RWPE1 (cell line): ENCODE data around the gene CDH12.

ENCODE experiments used
- CTCF ChIA-PET: fragments of 350-600 bp; sonication (Branson Sonifier 250); formaldehyde crosslinking; extraction: SDS; loops from one replicate; lab custom pipeline; 2021; lab: Yijun Ruan, JAX
- POLR2A ChIA-PET: fragments of 400-600 bp; formaldehyde crosslinking; extraction: SDS; loops from one replicate; lab custom pipeline; 2020; ENCODE audit warnings: antibody characterized with exemption; ENCODE audit not compliant: low non-redundant PET; lab: Yijun Ruan, JAX
- DNase-seq: peaks from one replicate; pipeline ENCODE4 v3.0.0; 2012; ENCODE audit warnings: low spot score
- H3K27ac ChIP-seq: fragments of 450-650 bp; 2 replicates; pipeline ENCODE4 v1.5.1; 2017
- TF ChIP-seq, protein P1 (sequence below): fragments of 450-650 bp; conservative IDR thresholded peaks from 2 replicates; pipeline ENCODE4 v1.5.1; 2017; ENCODE audit warnings: low read depth, mild to moderate bottlenecking

Gene CDH12

DNA sequence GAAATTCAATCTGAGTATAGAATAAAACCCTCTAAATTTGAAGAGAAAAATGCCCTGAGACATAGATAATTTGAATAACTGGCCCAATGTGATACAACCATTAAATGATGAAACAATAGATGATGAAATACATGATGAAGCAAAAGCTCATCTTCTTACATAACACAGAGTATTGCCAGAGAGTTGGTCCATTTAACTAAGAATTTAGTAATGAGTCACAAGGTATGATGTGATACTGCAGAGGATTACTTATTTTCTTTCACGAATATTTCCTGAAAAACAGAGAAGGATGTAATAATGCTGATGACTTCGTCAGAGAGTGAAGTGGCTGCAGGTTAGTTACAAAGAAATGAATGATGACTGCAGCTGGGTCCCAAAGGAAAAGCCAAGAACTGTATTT is 379.3 kb downstream of the CDH12 start:
- DNase-seq = peak; percentile 14
- CTCF ChIA-PET = no interaction called here
- H3K27ac ChIP-seq = no peak overlapping the region
- POLR2A ChIA-PET = no interaction called here
- TF ChIP-seq, protein P1, sequence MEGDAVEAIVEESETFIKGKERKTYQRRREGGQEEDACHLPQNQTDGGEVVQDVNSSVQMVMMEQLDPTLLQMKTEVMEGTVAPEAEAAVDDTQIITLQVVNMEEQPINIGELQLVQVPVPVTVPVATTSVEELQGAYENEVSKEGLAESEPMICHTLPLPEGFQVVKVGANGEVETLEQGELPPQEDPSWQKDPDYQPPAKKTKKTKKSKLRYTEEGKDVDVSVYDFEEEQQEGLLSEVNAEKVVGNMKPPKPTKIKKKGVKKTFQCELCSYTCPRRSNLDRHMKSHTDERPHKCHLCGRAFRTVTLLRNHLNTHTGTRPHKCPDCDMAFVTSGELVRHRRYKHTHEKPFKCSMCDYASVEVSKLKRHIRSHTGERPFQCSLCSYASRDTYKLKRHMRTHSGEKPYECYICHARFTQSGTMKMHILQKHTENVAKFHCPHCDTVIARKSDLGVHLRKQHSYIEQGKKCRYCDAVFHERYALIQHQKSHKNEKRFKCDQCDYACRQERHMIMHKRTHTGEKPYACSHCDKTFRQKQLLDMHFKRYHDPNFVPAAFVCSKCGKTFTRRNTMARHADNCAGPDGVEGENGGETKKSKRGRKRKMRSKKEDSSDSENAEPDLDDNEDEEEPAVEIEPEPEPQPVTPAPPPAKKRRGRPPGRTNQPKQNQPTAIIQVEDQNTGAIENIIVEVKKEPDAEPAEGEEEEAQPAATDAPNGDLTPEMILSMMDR = no peak

DNA sequence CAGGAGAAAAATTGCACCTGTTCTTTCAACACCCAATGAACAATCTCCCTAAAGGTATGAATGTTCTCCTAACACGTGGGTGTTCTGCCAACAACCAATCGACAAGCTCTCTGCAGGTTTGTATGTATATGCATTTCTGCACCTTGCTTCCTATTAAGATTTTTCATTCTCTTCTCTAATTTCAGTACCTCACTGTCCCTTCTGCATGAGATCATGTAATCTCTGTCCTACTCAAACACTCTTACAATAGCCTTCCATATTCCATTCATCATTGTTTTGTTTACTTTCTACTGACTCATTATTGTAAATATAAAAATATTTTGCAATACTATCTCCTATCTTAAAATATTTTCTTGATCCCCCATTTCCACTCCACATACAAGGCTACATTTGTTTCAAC is 382.0 kb downstream of the CDH12 start:
- no peak for DNase-seq
- TF ChIP-seq, protein P1 = no peak
- POLR2A ChIA-PET = interaction anchor here (0.6 kb wide), 1 partner anchor 21 kb away, joined by 3 read pairs; no protein-coding TSS in a partner anchor
- CTCF ChIA-PET = no interaction called here
- no peak overlapping the region for H3K27ac ChIP-seq

DNA sequence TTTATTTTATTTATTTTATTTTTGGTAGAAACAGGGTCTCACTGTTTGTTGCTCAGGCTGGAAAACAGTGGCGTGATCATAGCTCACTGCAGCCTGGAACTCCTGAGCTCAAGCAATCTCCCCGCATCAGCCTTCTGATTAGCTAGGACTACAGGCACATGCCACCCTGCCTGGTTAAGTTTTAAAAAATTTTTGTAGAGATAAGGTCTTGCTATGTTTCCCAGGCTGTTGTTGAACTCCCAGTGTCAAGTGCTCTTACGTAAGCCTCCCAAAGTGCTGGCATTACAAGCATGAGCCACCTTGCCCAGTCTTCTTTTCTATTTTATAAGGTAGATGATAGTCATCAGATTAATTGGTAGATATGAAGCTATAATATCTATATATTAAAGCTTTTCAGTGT is 382.7 kb downstream of the CDH12 start:
- no peak overlapping the region for H3K27ac ChIP-seq
- ChIA-PET POLR2A (no interaction called here), CTCF (no interaction called here)
- DNase-seq = no peak
- TF ChIP-seq, protein P1 = no peak

DNA sequence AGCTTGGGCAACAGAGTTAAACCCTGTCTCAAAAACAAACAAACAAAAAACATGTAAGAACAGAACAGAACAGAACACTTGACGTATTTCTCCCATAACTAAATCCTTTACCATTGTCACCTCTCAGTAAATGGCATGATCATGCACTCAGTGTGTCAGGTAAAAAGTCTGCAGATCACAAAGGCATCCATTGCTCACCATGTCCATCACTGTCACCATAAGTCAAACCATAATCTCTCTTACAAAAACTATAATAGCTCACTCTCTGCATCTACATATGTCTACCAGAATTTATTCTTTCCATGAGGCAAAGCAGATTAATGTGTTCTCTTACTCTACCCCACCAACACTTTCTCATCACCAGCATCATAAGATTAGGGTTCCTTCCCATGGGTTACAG is 387.5 kb downstream of the CDH12 start:
- no peak overlapping the region for H3K27ac ChIP-seq
- TF ChIP-seq, protein P1 = no peak
- ChIA-PET POLR2A (no interaction called here), CTCF (interaction anchor here (0.6 kb wide), 1 partner anchor 29 kb away, joined by 3 read pairs; no protein-coding TSS in a partner anchor)
- no peak for DNase-seq

DNA sequence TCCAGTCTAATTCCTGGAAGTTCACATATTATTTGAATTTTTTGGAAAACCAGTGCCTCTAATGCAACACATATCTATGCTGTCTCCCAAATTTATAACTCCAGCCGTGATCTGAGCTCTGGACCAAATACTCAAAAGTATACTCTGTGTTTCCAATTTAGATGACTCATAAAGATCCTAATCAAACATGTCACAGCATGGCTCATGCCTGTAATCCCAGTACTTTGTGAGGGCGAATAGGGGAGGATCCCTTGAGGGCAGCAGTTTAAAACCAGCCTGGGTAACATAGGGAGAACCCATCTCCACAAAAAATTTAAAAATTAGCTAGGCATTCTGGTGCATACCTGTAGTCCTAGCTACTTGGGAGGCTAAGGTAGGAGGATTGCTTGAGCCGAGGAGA is 388.0 kb downstream of the CDH12 start:
- H3K27ac ChIP-seq = no peak overlapping the region
- DNase-seq = peak; percentile 32
- ChIA-PET CTCF (interaction anchor here (0.6 kb wide), 1 partner anchor 29 kb away, joined by 3 read pairs; no protein-coding TSS in a partner anchor), POLR2A (no interaction called here)
- TF ChIP-seq, protein P1 = no peak

DNA sequence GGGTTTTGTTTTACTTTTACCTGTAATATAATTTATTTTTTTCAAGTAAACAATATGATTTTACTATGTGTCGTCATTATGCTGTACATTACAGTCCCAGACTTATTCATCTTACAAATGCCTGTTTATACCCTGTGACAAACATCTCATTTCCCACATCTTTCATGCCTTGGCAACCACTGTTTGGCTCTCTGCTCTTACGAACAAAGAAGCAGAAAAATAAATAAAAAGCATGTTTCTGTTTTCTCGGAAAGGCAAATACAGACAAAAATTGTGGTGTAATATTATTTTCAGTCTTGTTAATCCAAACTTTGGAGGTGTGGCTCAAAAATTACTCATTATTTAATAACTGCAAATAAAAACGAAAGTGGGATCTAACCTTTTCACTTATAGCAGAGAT is 393.0 kb downstream of the CDH12 start:
- CTCF ChIA-PET = no interaction called here
- TF ChIP-seq, protein P1 = no peak
- POLR2A ChIA-PET = no interaction called here
- H3K27ac ChIP-seq = no peak overlapping the region
- no peak for DNase-seq

DNA sequence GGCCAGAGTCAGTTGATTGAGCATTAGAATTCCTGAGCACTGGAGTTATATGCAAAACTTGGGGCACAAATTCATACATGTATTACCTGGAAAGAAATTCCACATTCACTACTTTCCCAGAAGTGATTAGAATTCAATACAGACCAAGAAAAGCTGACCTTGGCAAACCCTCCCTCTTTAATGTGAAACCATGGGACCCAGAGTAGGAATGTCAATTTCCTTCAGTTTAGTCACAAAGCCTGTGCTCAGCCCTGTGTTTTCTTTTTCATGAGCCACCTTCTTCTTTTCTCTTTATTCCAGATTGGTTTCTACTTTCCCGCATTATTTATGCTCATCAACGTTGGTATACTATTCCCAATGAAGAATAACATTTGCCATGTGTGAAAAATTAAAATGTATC is 420.2 kb downstream of the CDH12 start:
- CTCF ChIA-PET = no interaction called here

More for the DNA sequence above, 420.2 kb downstream of the CDH12 start:
- POLR2A ChIA-PET = no interaction called here
- H3K27ac ChIP-seq = no peak overlapping the region
- TF ChIP-seq, protein P1 = no peak
- no peak for DNase-seq
